Testis (tissue), 3 donors: Measurements from ENCODE around the gene CELF5. TPM values are rescaled to one million over a fixed set of nuclear protein-coding genes. Genes with fewer than 3 reads are reported as not detected.
"Not testable (repeated sequence)": the region's sequence is repeated elsewhere in the genome, so short reads cannot be mapped to it uniquely, and the experiment has no call there.

Experiments
- DNase-seq: peaks from one replicate; pipeline ENCODE4 v3.0.0-alpha.2; 2019
- H3K27ac ChIP-seq, 2 donors: fragments of 200-600 bp; sonication (generic); one replicate each; pipeline ENCODE4 v1.5.1; 2019
- H3K27me3 ChIP-seq: fragments of 200-600 bp; sonication (generic); one replicate; pipeline ENCODE4 v1.5.1; 2019
- H3K36me3 ChIP-seq: fragments of 200-600 bp; sonication (generic); one replicate; pipeline ENCODE4 v1.5.1; 2017; ENCODE audit warnings: low read depth; ENCODE audit errors: missing control alignments
- H3K4me1 ChIP-seq: fragments of 200-600 bp; sonication (generic); one replicate; pipeline ENCODE4 v1.5.1; 2019
- H3K4me3 ChIP-seq, 2 donors: fragments of 200-600 bp; sonication (generic); one replicate each; pipeline ENCODE4 v1.5.1; 2017 to 2019
- H3K9me3 ChIP-seq: fragments of 200-600 bp; sonication (generic); one replicate; pipeline ENCODE4 v1.5.1; 2017
- CTCF ChIP-seq, 3 experiments: fragments of 450-650 bp in 2 of 3; fragments of 200-600 bp in 1 of 3; sonication (generic) in 1 of 3; IDR thresholded peaks; one replicate each; pipeline ENCODE4 v1.5.1; 2016 to 2019; ENCODE audit warnings: antibody characterized with exemption in 3 of 3, mild to moderate bottlenecking in 2 of 3, moderate library complexity in 1 of 3
- POLR2A ChIP-seq: fragments of 450-650 bp; IDR thresholded peaks from one replicate; pipeline ENCODE4 v1.6.1; 2017; ENCODE audit warnings: antibody characterized with exemption, mild to moderate bottlenecking, moderate library complexity
- WGBS, 2 donors: methylation state at CpG; one replicate each; pipeline ENCODE4 v1.1.5; 2018; 5-methylcytosine and 5-hydroxymethylcytosine counted together
- intact Hi-C: fragments of 100-400 bp; cut with DNase I; formaldehyde crosslinking; loops from one replicate; pipeline ENCODE4 v1.15.1; 2023; ENCODE audit warnings: low total_unique reads
- polyA plus RNA-seq: library from polyadenylated mRNA; stranded (reverse); fragments of 350-450 nt; fragmentation: Illumina TruSeq; extraction: RNeasy Lipid Tissue Mini Kit (QIAGEN cat#74804); gene quantifications from one replicate; pipeline ENCODE4 v1.2.3, GENCODE V29; 2014; ENCODE audit warnings: low read depth, low replicate concordance; ENCODE audit not compliant: insufficient read depth
- total RNA-seq, 2 donors: library from RNA; depleted of rRNA; stranded (reverse); fragments of >200 nt; gene quantifications; one replicate each; pipeline ENCODE4 v1.2.3, GENCODE V29; 2016

CELF5 gene
- total and polyA plus RNA-seq, 3 donors from 2014 or later = 3.1 to 8.7 (median 6.6) TPM

DNA sequence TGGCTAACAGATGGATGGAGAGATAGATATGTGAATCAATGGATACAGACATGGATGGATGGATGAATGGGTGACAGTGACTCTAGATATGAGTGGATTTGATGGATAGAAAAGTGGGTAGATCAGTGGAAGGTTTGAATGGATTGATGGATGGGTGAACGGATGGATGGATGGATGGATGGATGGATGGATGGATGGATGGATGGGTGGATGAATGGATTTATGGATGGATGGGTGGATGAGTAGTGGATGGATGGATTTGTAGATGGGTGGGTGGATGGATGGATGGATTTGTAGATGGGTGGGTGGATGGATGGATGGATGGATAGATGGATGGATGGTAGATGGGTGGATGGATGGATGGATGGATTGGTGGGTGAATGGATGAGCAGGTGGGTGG lies 6.8 kb downstream of the CELF5 start:
- Histone ChIP-seq H3K4me3 (no peak overlapping the region), H3K27me3 (no peaks in the 10 kb centered on the region), H3K9me3 (no peaks in the 10 kb centered on the region), H3K27ac (no peak overlapping the region), H3K36me3 (no peaks in the 10 kb centered on the region), H3K4me1 (no peaks in the 10 kb centered on the region)
- 86 to 88% methylated on average over 1 of the region's 1 CpG for WGBS, 2 donors
- no peak for DNase-seq
- intact Hi-C loops = no loop called here
- TF ChIP-seq POLR2A = no peak
- TF ChIP-seq CTCF (IDR thresholded peaks at IDR 0.05) = no peak

GRCh38 chr19:3233116-3233515 lies 8.7 kb downstream of the CELF5 start:
- Histone ChIP-seq H3K9me3 (no peaks in the 10 kb centered on the region), H3K4me1 (no peaks in the 10 kb centered on the region), H3K36me3 (no peaks in the 10 kb centered on the region), H3K27me3 (no peaks in the 10 kb centered on the region), H3K27ac (no peak overlapping the region), H3K4me3 (no peak overlapping the region)
- intact Hi-C loops = no loop called here
- TF ChIP-seq CTCF (IDR thresholded peaks at IDR 0.05) = no peak
- DNase-seq = no peak
- 78 to 80% methylated on average over 4 of the region's 4 CpGs for WGBS, 2 donors

DNA sequence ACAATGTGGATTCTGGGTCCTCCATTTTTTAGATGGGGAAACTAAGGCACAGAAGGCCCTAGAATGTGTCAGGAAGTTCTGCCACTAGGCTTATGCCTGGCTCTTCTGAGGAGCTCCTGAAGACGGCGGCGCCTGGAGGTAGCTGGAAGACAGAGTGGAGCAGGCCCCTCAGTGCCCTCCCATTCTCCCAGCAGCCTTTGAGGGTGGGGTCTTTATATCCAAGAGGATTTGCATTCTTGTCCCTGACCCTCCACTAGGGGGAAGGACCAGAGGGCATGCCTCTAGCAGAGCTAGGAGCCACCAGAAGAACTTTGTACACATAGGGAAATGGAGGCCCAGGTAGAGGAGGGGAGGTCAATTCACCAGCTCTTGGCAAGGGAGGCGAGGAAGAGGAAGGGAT lies 9.4 kb downstream of the CELF5 start:
- no peaks in the 10 kb centered on the region for H3K27me3 ChIP-seq
- intact Hi-C loops = no loop called here
- TF ChIP-seq POLR2A (no peak), CTCF (IDR thresholded peaks at IDR 0.05) (no peak)

GRCh38 chr19:3234800-3235199 lies 10.3 kb downstream of the CELF5 start:
- Histone ChIP-seq H3K9me3 (no peaks in the 10 kb centered on the region), H3K27ac (no peak overlapping the region), H3K4me3 (no peak overlapping the region), H3K27me3 (no peaks in the 10 kb centered on the region), H3K4me1 (no peaks in the 10 kb centered on the region), H3K36me3 (no peaks in the 10 kb centered on the region)
- 74 to 78% methylated on average over 9 of the region's 9 CpGs for WGBS, 2 donors
- intact Hi-C loops = no loop called here
- TF ChIP-seq POLR2A (no peak), CTCF (IDR thresholded peaks at IDR 0.05) (no peak)
- no peak for DNase-seq

More for the DNA sequence above, 9.4 kb downstream of the CELF5 start:
- H3K9me3 ChIP-seq = no peaks in the 10 kb centered on the region
- H3K27ac ChIP-seq = no peak overlapping the region
- no peaks in the 10 kb centered on the region for H3K36me3 ChIP-seq
- no peak for DNase-seq
- H3K4me1 ChIP-seq = no peaks in the 10 kb centered on the region
- 77 to 90% methylated on average over 4 of the region's 4 CpGs for WGBS, 2 donors
- no peak overlapping the region for H3K4me3 ChIP-seq

DNA sequence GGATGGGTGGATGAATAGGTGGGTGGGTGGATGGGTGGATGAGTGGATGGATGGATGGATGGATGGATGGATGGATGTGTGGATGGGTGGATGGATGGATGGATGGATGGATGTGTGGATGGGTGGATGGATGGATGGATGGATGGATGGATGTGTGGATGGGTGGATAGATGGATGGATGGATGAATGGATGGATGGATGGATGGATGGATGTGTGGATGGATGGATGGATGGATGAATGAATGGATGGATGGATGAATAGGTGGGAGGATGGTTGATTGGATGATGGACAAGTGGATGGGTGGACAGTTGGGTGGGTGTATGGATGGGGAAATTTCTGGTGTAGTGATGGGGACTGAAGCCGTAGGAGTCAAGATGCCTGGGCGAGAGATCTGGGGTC lies 11.1 kb downstream of the CELF5 start:
- 77 to 84% methylated on average over 2 of the region's 2 CpGs for WGBS, 2 donors
- H3K9me3 ChIP-seq, H3K4me1 ChIP-seq, H3K27ac ChIP-seq, H3K4me3 ChIP-seq, DNase-seq, intact Hi-C loops, H3K27me3 ChIP-seq, H3K36me3 ChIP-seq: not testable (repeated sequence)
